HG02642 (cell line): ENCODE data around the gene BTG1.

ENCODE experiments used
- ATAC-seq: cut with Tn5 transposase; IDR thresholded peaks from one replicate; pipeline ENCODE4 v1.9.1; 2021; ENCODE audit warnings: mild to moderate bottlenecking; ENCODE audit not compliant: unreplicated experiment, poor library complexity

BTG1 gene

DNA sequence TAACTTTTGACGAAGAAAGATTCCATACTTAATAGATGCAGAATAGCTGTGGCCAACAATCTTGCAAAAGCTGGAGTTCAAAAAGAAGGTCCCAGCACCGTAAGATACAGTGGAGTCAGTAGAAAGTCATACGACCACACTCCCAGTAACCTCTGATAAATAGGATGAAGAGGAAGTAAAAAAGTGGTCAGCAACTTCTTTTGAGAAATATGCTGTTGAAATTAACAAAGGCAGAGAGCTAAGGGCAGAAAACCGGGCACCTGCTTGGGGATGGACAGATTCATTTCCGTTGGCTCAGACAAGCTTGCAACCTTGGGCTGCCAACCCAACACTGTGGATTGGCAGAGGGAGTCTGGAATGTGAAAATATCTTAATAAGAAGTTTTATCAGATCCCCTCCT lies 40.0 kb downstream of the BTG1 start:
- ATAC-seq, result no peak

DNA sequence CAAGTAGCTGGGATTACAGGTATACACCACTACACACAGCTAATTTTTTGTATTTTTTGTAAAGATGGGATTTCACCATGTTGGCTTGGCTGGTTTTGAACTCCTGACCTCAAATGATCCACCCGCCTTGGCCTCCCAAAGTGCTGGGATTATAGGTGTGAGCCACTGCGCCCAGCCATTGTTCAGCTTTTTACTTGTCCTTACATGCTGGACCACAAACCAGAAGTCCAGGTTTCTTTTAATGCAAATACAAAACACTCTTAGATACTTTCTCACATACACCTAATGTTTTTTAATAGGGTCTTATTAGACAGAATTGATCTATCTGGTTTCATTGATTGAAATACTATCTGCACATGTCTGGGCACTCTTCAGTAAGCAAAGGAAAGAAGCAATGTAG lies 40.5 kb downstream of the BTG1 start:
- ATAC-seq, result no peak

DNA sequence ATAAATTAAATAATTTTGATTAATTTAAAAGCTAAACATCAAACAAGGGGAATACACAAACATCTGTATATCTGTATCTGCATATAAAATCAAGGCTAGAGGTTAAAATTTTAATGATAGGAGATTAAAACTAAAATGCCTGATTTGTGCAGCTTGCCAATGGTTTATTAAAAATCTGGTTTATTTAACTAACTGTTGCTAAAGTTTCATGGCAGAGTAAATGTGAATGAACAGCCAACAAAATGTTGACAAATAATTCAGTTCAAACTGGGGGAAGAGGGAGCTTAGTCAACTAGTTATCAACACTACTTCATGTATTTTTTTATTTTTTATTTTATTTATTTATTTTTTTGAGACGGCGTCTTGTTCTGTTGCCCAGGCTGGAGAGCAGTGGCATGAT lies 43.0 kb downstream of the BTG1 start:
- ATAC-seq, result no peak

DNA sequence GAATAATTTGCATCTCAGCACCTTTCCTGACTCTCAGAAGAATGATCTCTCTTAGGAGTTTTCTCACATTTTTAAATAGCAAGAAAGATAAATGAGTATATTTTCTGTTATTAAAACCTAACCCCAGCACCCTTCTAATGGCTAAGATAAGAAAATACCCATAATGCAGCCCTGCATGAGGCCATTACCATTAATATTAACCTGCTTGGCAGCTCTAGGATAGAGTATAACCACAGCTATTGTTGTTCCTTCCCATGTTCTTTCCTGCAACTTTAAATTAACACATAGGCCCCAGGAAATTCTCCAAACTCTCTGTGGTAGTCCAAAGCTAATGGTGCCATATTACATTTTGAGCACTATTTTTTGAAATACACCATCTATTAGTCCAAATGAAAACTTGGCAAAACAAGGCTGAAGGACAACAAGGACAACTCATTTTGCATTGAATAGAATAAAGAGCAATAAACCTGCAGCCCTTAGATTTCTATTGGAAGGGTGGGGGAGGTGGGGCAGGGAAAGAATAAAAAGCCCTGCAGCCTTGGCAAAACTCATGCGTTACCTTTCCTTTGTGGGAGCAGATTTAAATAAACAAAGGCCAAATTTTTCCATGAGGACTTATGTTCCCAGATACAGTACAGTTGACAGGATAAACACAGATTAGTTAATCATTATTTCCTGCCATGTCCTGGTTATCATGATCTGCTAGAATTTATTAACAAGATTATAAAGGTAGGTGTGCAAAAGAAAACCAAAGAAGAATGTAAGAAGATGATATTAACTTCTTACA lies 46.9 kb downstream of the BTG1 start:
- no peak for ATAC-seq

DNA sequence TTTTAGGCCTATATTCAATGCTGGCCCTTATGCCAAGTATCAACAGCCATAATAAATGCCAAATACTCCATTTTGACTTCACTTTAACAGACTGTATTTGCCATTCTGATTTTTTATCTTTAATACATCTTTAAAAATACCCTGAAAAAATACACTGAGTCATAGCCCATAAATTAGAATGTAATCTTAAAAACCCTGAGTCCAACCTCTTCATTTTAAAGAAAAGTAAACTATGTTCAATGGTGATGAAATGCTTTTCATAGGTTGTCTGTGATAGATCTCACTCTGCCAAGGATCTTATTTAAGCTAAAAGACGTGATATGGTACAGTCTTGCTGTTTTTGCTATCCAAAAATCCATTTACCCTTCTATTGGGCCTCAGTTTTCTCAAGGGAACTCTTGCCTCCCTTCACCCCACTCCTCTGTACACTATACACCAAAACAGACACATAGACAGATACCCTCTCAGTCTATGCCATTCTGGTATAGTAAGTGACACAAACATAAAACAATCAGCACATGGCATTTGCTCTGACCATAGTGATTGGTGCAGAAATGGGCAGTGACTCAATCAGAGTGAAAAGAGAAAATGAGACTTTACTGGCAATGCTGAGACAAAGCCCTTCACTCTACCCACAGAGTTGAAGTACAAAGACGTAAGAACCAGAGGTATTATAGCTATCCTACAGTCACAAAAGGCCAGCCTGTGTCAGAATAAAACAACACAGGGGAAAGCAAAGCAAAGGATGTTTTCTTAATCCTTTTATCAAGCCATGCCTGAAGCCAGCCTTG lies 49.1 kb downstream of the BTG1 start:
- ATAC-seq, result no peak

DNA sequence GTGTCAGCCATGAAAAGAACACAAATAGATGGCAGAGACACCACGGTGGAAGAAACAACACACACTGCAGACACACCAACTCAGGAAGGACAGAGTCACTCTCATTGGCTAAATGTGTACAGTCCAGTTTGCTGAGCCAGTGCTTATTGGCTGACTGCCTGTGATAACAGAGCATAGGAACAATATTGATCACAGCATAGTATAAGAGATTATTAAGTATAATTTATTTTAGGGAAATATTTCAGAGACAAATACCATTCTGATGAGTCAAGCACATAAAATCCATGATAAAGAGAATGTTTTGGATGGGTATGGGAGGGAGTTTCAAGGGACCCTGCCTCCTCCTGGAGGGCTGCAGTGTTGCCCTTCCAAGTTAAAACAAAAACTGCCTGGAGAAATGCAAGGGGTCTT lies 50.9 kb downstream of the BTG1 start:
- no peak for ATAC-seq

DNA sequence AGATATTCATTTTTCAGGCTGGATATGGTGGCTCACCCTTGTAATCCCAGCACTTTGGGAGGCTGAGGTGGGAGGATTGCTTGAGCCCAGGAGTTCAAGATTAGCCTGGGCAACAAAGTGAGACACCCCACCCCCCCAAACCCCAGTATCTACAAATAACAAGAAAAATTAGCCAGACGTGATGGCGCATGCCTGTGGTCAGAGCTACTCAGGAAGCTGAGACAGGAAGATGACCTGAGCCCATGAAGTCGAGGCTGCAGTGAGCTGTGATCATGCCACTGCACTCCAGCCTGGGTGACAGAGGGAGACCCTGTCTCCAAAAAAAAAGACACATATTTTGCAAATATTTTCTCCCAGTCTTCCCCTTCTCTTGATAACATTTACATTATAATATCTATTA lies 51.3 kb downstream of the BTG1 start:
- ATAC-seq, result peak; percentile 67
